Glutamatergic neuron (in vitro differentiated cells): ENCODE measurements around the gene SLC47A1. TPM values are rescaled to one million over a fixed set of nuclear protein-coding genes. Genes with fewer than 3 reads are reported as not detected.

Experiments used
- DNase-seq: peaks from one replicate; pipeline ENCODE4 v3.0.0; 2022
- H3K27ac Mint-ChIP-seq: one replicate; pipeline ENCODE4 v1.8.0; 2020; ENCODE audit warnings: mild to moderate bottlenecking, mixed read lengths, inconsistent platforms; ENCODE audit not compliant: unreplicated experiment
- H3K27me3 Mint-ChIP-seq: one replicate; pipeline ENCODE4 v1.8.0; 2020; ENCODE audit warnings: mild to moderate bottlenecking, moderate library complexity, mixed read lengths, inconsistent platforms; ENCODE audit not compliant: unreplicated experiment
- H3K36me3 Mint-ChIP-seq: one replicate; pipeline ENCODE4 v1.8.0; 2020; ENCODE audit warnings: mild to moderate bottlenecking, mixed read lengths, inconsistent platforms; ENCODE audit not compliant: unreplicated experiment
- H3K4me1 Mint-ChIP-seq: one replicate; pipeline ENCODE4 v1.8.0; 2020; ENCODE audit warnings: mild to moderate bottlenecking, low read depth, mixed read lengths, inconsistent platforms; ENCODE audit not compliant: unreplicated experiment
- H3K4me3 Mint-ChIP-seq: one replicate; pipeline ENCODE4 v1.8.0; 2020; ENCODE audit warnings: mild to moderate bottlenecking, mixed read lengths, inconsistent platforms; ENCODE audit not compliant: unreplicated experiment
- H3K9me3 Mint-ChIP-seq: one replicate; pipeline ENCODE4 v1.8.0; 2020; ENCODE audit warnings: mild to moderate bottlenecking, moderate library complexity, mixed read lengths, inconsistent platforms; ENCODE audit not compliant: unreplicated experiment
- long read RNA-seq: library from polyadenylated mRNA; unstranded; transcript quantifications from one replicate; pipeline ENCODE4 v2.0.0, GENCODE V29; 2020; ENCODE audit not compliant: unreplicated experiment
- total RNA-seq: library from RNA; stranded (reverse); fragmentation: NEBNext Ultra II Directional; extraction: Animal tissue kit (Norgen Biotek cat#: 25700); gene quantifications from one replicate; pipeline ENCODE4 v1.2.1, GENCODE V29; 2021; ENCODE audit not compliant: unreplicated experiment
- TF ChIP-seq, protein P1 (sequence below): fragments of 200-600 bp; sonication (generic); IDR thresholded peaks from one replicate; pipeline ENCODE4 v1.5.0; 2021; ENCODE audit not compliant: partially characterized antibody, unreplicated experiment

Gene SLC47A1, protein sequence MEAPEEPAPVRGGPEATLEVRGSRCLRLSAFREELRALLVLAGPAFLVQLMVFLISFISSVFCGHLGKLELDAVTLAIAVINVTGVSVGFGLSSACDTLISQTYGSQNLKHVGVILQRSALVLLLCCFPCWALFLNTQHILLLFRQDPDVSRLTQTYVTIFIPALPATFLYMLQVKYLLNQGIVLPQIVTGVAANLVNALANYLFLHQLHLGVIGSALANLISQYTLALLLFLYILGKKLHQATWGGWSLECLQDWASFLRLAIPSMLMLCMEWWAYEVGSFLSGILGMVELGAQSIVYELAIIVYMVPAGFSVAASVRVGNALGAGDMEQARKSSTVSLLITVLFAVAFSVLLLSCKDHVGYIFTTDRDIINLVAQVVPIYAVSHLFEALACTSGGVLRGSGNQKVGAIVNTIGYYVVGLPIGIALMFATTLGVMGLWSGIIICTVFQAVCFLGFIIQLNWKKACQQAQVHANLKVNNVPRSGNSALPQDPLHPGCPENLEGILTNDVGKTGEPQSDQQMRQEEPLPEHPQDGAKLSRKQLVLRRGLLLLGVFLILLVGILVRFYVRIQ
- total RNA-seq = not detected
- long read RNA-seq = 0 reads

DNA sequence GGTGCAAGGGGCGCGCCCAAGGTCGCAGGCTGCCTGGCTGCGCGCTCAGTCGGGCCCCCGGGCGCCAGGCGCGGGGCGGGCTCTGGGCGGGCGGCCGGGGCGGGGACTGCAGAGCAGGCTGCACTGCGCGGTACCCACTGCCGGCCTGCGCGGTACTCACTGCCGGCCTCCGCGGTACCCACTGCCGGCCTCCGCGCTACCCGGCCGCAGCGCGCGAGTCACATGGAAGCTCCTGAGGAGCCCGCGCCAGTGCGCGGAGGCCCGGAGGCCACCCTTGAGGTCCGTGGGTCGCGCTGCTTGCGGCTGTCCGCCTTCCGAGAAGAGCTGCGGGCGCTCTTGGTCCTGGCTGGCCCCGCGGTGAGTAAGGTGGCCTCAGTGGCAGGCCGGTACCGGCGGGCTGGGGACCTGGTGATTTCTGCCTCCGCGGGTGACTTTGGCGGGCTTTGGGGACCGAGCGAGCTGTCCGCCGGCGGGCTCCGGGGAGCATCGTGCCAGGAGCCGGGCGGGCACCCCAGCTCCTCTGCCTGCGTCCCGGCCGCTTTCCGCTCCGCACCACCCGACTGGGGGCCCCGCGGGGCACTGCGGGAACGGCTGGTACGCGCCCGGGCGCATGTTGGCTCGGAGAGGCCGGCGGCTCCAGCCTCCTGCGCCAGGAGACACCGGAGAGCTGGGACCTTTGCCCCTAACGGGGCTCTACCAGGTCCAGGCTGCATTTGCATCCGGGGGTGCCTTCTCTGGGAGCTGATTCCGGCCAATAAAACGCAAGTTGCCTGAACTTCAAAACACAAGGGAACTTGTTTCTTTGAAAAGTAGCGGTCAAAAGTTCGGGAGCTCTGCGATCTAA, at the start of gene SLC47A1:
Gene SLC47A1, plus strand, starts transcription at position 137 of the 844 bp plus-strand sequence. Its CDS starts 86 bp downstream, at position 223.
- peak within 1 kb of the TSS; percentile 74 for H3K4me3 Mint-ChIP-seq
- no peak within 1 kb of the TSS for H3K27ac Mint-ChIP-seq

DNA sequence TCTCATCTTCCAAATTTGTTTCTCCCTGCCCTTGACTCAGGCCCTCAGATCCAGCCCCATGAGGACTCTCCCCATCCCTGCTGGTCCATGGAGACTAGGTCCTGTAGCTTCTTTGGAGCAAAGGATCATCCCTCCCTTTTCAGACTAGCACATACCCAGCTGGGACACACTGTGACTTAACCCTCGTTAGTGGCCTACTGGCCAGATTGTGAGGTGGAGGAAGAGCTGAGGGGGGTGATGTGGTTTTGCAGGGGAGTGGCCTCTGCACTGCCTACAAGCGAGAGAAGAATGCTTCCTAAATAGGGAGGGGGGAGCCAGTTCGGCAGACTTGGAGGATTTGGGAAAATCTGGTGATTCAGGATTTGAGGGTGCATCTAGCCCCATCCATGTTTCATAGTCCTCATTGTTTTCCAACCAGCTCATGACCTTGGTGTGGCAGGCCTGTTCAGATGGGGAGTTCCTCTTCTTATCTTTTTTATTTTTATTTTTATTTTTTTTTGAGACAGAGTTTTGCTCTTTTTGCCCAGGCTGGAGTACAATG, 47.8 kb upstream of the SLC47A1 start:
- no peak overlapping the region for H3K4me3 Mint-ChIP-seq
- TF ChIP-seq, protein P1, sequence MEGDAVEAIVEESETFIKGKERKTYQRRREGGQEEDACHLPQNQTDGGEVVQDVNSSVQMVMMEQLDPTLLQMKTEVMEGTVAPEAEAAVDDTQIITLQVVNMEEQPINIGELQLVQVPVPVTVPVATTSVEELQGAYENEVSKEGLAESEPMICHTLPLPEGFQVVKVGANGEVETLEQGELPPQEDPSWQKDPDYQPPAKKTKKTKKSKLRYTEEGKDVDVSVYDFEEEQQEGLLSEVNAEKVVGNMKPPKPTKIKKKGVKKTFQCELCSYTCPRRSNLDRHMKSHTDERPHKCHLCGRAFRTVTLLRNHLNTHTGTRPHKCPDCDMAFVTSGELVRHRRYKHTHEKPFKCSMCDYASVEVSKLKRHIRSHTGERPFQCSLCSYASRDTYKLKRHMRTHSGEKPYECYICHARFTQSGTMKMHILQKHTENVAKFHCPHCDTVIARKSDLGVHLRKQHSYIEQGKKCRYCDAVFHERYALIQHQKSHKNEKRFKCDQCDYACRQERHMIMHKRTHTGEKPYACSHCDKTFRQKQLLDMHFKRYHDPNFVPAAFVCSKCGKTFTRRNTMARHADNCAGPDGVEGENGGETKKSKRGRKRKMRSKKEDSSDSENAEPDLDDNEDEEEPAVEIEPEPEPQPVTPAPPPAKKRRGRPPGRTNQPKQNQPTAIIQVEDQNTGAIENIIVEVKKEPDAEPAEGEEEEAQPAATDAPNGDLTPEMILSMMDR = no peak

More for the DNA sequence above, at the start of gene SLC47A1:
- peaks cover 11% of the 10 kb centered on the region for H3K4me1 Mint-ChIP-seq
- peak; percentile 43 for DNase-seq
- peaks cover 11% of the 10 kb centered on the region for H3K9me3 Mint-ChIP-seq
- TF ChIP-seq, protein P1 = no peak
- peaks cover 6% of the 10 kb centered on the region for H3K36me3 Mint-ChIP-seq
- peaks cover 18% of the 10 kb centered on the region for H3K27me3 Mint-ChIP-seq

DNA sequence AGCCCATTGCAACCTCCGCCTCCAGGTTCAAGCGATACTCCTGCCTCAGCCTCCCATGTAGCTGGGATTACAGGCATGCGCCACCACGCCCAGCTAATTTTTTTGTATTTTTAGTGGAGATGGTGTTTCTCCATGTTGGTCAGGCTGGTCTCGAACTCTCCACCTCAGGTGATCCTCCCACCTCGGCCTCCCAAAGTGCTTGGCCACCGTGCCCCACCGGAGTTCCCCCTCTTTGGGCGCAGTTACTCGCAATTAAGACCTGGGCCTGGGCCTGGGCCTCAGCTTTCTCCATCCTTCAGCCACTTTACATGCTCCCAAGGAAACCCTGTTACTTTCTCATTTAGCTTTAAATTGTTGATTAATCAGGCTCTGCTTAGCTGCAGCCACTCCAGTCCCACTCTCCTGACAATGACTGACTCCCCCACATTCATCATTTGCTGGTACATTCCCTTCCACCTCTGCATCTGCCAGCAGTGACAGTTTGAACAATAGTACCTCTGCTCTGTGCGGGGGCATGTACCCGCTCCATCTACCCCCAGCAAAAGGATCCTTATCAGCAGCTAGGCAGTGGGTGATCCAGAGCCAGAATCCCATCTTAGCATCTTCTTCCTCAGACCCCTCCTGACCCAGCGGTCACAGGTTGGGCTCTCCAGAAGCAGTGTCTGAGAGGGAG, 47.2 kb upstream of the SLC47A1 start:
- no peak for DNase-seq
- Mint-ChIP-seq H3K4me1 (peaks cover 2% of the 10 kb centered on the region), H3K36me3 (peaks cover 4% of the 10 kb centered on the region), H3K4me3 (no peak overlapping the region), H3K27me3 (no peaks in the 10 kb centered on the region), H3K9me3 (peaks cover 4% of the 10 kb centered on the region), H3K27ac (no peak overlapping the region)
- TF ChIP-seq, protein P1 = no peak

More for the DNA sequence above, 47.8 kb upstream of the SLC47A1 start:
- H3K36me3 Mint-ChIP-seq = peaks cover 2% of the 10 kb centered on the region
- no peak for DNase-seq
- H3K27ac Mint-ChIP-seq = no peak overlapping the region
- H3K27me3 Mint-ChIP-seq = no peaks in the 10 kb centered on the region
- peaks cover 2% of the 10 kb centered on the region for H3K4me1 Mint-ChIP-seq
- peaks cover 4% of the 10 kb centered on the region for H3K9me3 Mint-ChIP-seq

DNA sequence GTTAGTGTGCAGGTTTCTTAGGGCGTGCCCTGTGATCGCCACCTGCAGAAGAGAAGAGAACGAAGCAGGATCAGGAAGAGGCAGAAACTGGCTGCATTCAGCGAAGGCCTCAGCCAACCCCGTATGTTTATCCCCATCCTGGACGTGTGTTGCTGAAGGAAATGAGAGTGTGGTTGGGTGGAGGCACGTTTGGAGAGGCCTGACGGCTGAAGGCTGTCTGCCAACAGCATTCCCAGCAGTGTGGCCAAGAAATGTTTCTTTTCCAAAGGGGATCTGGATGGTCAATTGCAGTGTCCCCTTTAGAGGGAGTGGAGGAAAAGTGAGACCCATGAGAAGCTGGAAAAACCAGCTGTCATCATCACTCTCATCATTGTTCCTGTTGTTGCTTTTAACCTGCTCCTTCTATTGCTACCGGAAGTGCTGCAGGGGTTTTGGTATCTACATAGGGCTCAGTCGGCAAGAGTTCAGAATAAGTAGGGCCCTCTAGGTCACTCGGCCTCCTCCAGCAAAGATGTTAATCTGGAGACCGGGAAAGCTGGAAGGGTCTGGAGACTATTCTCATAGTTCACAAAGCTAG, 46.5 kb upstream of the SLC47A1 start:
- Mint-ChIP-seq H3K27ac (no peak overlapping the region), H3K4me3 (no peak overlapping the region), H3K4me1 (peaks cover 2% of the 10 kb centered on the region), H3K27me3 (no peaks in the 10 kb centered on the region), H3K36me3 (peaks cover 4% of the 10 kb centered on the region), H3K9me3 (peaks cover 4% of the 10 kb centered on the region)
- TF ChIP-seq, protein P1 = no peak
- no peak for DNase-seq
